Astrocyte (in vitro differentiated cells and primary cell): ENCODE data around the gene TEN1.

Experiments
- EZH2 ChIP-seq: IDR thresholded peaks from 2 replicates; pipeline ENCODE4 v1.6.1; 2012; ENCODE audit warnings: mild to moderate bottlenecking, low read length, inconsistent platforms; ENCODE audit not compliant: insufficient read depth
- TF ChIP-seq, protein P1 (sequence below): IDR thresholded peaks from 2 replicates; pipeline ENCODE4 v1.5.1; 2011; ENCODE audit warnings: low read depth, mild to moderate bottlenecking, inconsistent platforms, low read length, moderate library complexity; ENCODE audit not compliant: insufficient read depth

DNA sequence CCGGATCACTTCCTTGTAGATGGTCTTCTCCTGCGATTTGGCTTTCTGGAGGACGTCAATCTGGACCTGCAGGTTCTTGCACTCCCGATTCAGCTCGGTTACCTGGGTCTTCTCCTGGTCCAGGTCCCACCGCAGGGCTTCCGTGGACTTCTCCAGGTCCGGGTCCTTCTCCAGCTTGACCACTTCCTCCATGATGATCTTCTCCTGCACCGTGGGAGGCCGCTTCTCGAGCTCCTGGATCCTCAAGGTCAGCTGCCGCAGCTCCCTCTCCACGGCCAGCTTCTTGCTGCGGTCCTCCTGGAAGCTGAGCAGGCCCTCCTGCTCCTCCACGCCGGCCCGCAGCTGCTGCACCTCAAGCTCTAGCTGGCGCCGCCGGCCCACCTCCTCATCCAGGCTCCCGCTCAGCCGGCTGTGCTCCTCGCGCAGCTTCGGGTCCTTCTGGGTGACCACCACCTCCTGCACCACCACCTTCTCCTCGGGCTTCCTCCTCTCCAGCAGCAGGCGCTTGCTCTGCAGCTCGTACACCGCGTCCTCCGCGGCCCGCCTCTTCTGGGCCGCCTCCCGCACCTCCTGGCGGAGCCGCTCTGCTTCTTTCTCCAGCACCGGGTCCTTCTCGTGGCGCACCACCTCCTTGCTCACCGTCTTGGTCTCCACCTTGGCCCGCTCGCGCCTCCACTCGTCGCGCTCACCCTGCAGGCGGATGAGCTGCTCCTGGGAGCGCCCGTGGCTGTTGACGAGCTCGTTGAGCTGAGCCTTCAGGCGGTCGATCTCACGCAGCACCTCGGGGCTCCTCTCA is 29.8 kb downstream of the TEN1 start:
- TF ChIP-seq, protein P1, sequence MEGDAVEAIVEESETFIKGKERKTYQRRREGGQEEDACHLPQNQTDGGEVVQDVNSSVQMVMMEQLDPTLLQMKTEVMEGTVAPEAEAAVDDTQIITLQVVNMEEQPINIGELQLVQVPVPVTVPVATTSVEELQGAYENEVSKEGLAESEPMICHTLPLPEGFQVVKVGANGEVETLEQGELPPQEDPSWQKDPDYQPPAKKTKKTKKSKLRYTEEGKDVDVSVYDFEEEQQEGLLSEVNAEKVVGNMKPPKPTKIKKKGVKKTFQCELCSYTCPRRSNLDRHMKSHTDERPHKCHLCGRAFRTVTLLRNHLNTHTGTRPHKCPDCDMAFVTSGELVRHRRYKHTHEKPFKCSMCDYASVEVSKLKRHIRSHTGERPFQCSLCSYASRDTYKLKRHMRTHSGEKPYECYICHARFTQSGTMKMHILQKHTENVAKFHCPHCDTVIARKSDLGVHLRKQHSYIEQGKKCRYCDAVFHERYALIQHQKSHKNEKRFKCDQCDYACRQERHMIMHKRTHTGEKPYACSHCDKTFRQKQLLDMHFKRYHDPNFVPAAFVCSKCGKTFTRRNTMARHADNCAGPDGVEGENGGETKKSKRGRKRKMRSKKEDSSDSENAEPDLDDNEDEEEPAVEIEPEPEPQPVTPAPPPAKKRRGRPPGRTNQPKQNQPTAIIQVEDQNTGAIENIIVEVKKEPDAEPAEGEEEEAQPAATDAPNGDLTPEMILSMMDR = no peak
- no peak for TF ChIP-seq EZH2
